Mesenchymal stem cell (in vitro differentiated cells and primary cell): Measurements from ENCODE around the gene RPS5.

Experiments used
- DNase-seq: peaks from one replicate; pipeline ENCODE4 v3.0.0-alpha.2; 2013
- H2AFZ ChIP-seq: one replicate; pipeline ENCODE4 v1.6.1; 2013; ENCODE audit warnings: low read depth, mild to moderate bottlenecking, control low read depth, inconsistent platforms, low read length, moderate library complexity
- H2AK5ac ChIP-seq: 2 replicates; pipeline ENCODE4 v1.6.1; 2013; ENCODE audit warnings: low read length, moderate library complexity, mild to moderate bottlenecking, inconsistent platforms; ENCODE audit not compliant: severe bottlenecking
- H2BK120ac ChIP-seq: one replicate; pipeline ENCODE4 v1.6.1; 2013; ENCODE audit warnings: low read depth, mild to moderate bottlenecking, inconsistent platforms, low read length, moderate library complexity
- H2BK12ac ChIP-seq, 2 experiments: one replicate each; pipeline ENCODE4 v1.6.1; 2013; ENCODE audit warnings: inconsistent platforms in 2 of 2, low read length in 2 of 2, mild to moderate bottlenecking in 2 of 2, moderate library complexity in 2 of 2, control low read depth in 1 of 2
- H2BK15ac ChIP-seq: one replicate; pipeline ENCODE4 v1.6.1; 2013; ENCODE audit warnings: mild to moderate bottlenecking, low read depth, inconsistent platforms; ENCODE audit not compliant: poor library complexity, severe bottlenecking
- H2BK5ac ChIP-seq: 2 replicates; pipeline ENCODE4 v1.6.1; 2013; ENCODE audit warnings: low read depth, mild to moderate bottlenecking, low read length, control low read depth, inconsistent platforms; ENCODE audit not compliant: poor library complexity, severe bottlenecking
- H3K14ac ChIP-seq, 2 experiments: one replicate each; pipeline ENCODE4 v1.6.1; 2013; ENCODE audit warnings: inconsistent platforms in 2 of 2, low read length in 2 of 2, control low read depth in 1 of 2, mild to moderate bottlenecking in 1 of 2, moderate library complexity in 1 of 2
- H3K18ac ChIP-seq, 2 experiments: one replicate each; pipeline ENCODE4 v1.6.1; 2013; ENCODE audit warnings: inconsistent platforms in 2 of 2, low read length in 2 of 2, control low read depth in 1 of 2, low read depth in 1 of 2, mild to moderate bottlenecking in 1 of 2
- H3K23ac ChIP-seq, 2 experiments: one replicate each; pipeline ENCODE4 v1.6.1; 2013; ENCODE audit warnings: inconsistent platforms in 2 of 2, low read length in 2 of 2, mild to moderate bottlenecking in 2 of 2, moderate library complexity in 2 of 2, control low read depth in 1 of 2
- H3K27ac ChIP-seq: 2 replicates; pipeline ENCODE4 v1.5.1; 2013; ENCODE audit warnings: mild to moderate bottlenecking, moderate library complexity, low read length, control low read depth, inconsistent platforms; ENCODE audit not compliant: poor library complexity, severe bottlenecking
- H3K27me3 ChIP-seq, 2 experiments: 2 replicates each; pipeline versions ENCODE4 v1.6.1 to v1.7.0; 2013; ENCODE audit warnings: low read length in 2 of 2, mild to moderate bottlenecking in 2 of 2, moderate library complexity in 2 of 2, control low read depth in 1 of 2, inconsistent platforms in 1 of 2; ENCODE audit not compliant: control insufficient read depth in 1 of 2, insufficient read depth in 1 of 2
- H3K36me3 ChIP-seq, 2 experiments: 2 replicates each; pipeline versions ENCODE4 v1.6.1 to v1.7.0; 2013; ENCODE audit warnings: low read length in 2 of 2, control low read depth in 1 of 2, inconsistent platforms in 1 of 2, low read depth in 1 of 2, mild to moderate bottlenecking in 1 of 2; ENCODE audit not compliant: insufficient read depth in 2 of 2, control insufficient read depth in 1 of 2
- H3K4ac ChIP-seq, 2 experiments: one replicate each; pipeline ENCODE4 v1.6.1; 2013; ENCODE audit warnings: inconsistent platforms in 2 of 2, low read length in 2 of 2, mild to moderate bottlenecking in 2 of 2, moderate library complexity in 2 of 2, control low read depth in 1 of 2, low read depth in 1 of 2
- H3K4me1 ChIP-seq: 2 replicates; pipeline ENCODE4 v1.6.1; 2013; ENCODE audit warnings: low read depth, low read length, control low read depth; ENCODE audit not compliant: control insufficient read depth, insufficient read depth
- H3K4me2 ChIP-seq: 2 replicates; pipeline ENCODE4 v1.6.1; 2013; ENCODE audit warnings: low read length, mild to moderate bottlenecking, inconsistent platforms; ENCODE audit not compliant: poor library complexity, severe bottlenecking
- H3K4me3 ChIP-seq, 2 experiments: 2 replicates each; pipeline versions ENCODE4 v1.5.1 to v1.7.0; 2013; ENCODE audit warnings: low read length in 2 of 2, mild to moderate bottlenecking in 2 of 2, control low read depth in 1 of 2, low read depth in 1 of 2; ENCODE audit not compliant: insufficient read depth in 1 of 2
- H3K79me1 ChIP-seq: replicated peaks from 2 replicates; pipeline ENCODE4 v1.6.1; 2013; ENCODE audit warnings: mild to moderate bottlenecking, control low read depth, low read length, inconsistent platforms; ENCODE audit not compliant: poor library complexity, severe bottlenecking
- H3K9ac ChIP-seq: 2 replicates; pipeline ENCODE4 v1.7.0; 2013; ENCODE audit warnings: mild to moderate bottlenecking, low read length, moderate library complexity
- H3K9me3 ChIP-seq: 2 replicates; pipeline ENCODE4 v1.7.0; 2013; ENCODE audit warnings: mild to moderate bottlenecking, low read length; ENCODE audit not compliant: control insufficient read depth
- H4K8ac ChIP-seq: one replicate; pipeline ENCODE4 v1.6.1; 2013; ENCODE audit warnings: inconsistent platforms, mild to moderate bottlenecking, low read length, moderate library complexity
- H4K91ac ChIP-seq: one replicate; pipeline ENCODE4 v1.6.1; 2013; ENCODE audit warnings: mild to moderate bottlenecking, low read length, inconsistent platforms
- WGBS: methylation state at CpG from one replicate; pipeline ENCODE4 v1.1.7; 2013; ENCODE audit warnings: mixed read lengths; 5-methylcytosine and 5-hydroxymethylcytosine counted together

The RPS5 gene

DNA sequence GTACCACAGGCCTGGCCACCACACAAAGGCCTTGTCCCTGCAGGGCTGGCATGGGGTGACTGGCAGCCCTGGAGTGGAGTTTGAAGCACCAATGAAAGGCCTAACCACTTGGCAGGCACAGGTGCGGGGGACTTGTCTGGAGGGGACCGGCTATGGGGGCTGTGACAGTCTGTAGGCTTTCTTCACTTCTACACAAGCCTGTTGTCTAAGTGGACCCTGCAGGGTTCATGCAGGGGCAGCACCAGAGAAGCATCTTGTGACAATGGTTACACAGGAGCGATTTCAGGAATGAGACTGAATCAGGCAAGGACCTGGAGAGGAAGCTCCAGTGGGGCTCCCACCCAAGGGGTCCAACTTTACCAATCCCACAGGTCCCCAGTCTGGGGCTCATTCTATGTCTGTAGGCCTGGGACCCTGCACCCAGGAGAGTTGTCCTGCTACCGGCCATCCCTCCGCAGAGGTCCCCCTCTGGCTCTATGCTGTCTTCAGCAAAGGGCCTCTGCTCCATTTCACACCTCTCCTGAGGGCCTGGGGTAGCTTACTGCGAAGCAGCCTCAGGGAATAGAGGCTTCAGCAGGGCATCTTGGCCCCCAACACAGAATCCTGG is 4.0 kb upstream of the RPS5 start:
- H3K4me3 ChIP-seq: no peak overlapping the region
- H3K4me1 ChIP-seq: peaks cover 43% of the 10 kb centered on the region
- no peak overlapping the region for H3K23ac ChIP-seq
- H2BK15ac ChIP-seq: no peak overlapping the region
- no peak overlapping the region for H3K4ac ChIP-seq
- no peak overlapping the region for H2BK12ac ChIP-seq
- H3K9ac ChIP-seq: no peak overlapping the region
- H4K91ac ChIP-seq: no peak overlapping the region
- no peak overlapping the region for H2BK5ac ChIP-seq
- no peaks in the 10 kb centered on the region for H3K9me3 ChIP-seq
- H2AFZ ChIP-seq: no peak overlapping the region
- H2AK5ac ChIP-seq: no peak overlapping the region
- H3K4me2 ChIP-seq: no peak overlapping the region
- H3K18ac ChIP-seq: no peak overlapping the region
- no peak for DNase-seq
- WGBS: 95% methylated on average over 6 of the region's 6 CpGs
- H3K79me1 ChIP-seq: peaks cover 38% of the 10 kb centered on the region
- H3K14ac ChIP-seq: no peak overlapping the region
- H3K27me3 ChIP-seq: no peaks in the 10 kb centered on the region
- H4K8ac ChIP-seq: no peak overlapping the region
- H3K27ac ChIP-seq: no peak overlapping the region
- H3K36me3 ChIP-seq: peaks cover 3 to 10% of the 10 kb centered on the region in 2 experiments
- H2BK120ac ChIP-seq: no peak overlapping the region

DNA sequence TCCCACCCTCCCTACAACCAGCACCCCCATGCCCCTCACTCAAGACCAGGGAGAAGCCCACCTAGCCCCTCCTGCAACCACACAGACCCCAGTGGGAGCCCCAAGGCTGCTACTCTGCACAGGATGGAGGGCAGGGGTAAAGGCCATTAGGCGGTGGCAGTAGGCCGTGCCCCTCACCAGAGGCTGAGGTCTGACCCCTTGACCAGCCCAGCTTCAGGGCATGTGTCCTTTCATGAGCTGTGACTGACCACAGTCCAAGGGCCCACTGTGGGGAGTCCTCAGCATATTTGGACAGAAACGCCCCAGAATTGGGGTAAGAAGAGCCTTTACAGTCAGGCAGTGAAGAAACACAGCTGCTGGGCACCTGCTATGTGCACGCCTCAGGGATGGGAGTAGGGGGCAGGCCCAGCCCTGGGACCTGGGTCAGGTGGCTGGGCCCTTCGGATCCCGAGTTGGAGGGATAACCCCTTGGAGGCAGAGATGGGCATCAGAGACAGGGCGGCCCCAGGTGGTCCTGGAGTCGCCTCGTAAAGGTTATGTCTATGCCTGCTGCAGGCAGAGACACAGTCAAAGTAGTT is 1.7 kb upstream of the RPS5 start:
- no peak overlapping the region for H2BK5ac ChIP-seq
- H3K9ac ChIP-seq: peak overlapping the region; percentile 97
- H3K79me1 ChIP-seq: peaks cover 22% of the 10 kb centered on the region
- 94% methylated on average over 9 of the region's 9 CpGs for WGBS
- peak overlapping the region in 1 of 2 experiments; percentile 35 for H3K23ac ChIP-seq
- H2BK120ac ChIP-seq: peak overlapping the region; percentile 61
- no peaks in the 10 kb centered on the region for H3K27me3 ChIP-seq
- no peak overlapping the region for H2AFZ ChIP-seq
- peak overlapping the region in 1 of 2 experiments; percentile 99 for H3K4me3 ChIP-seq
- H3K18ac ChIP-seq: peak overlapping the region; percentile 99
- peak overlapping the region; percentile 50 for H2AK5ac ChIP-seq
- peak overlapping the region; percentile 98 for H3K27ac ChIP-seq
- peaks cover 34% of the 10 kb centered on the region for H3K4me1 ChIP-seq
- H3K14ac ChIP-seq: no peak overlapping the region
- peak overlapping the region; percentile 76 for H4K91ac ChIP-seq
- peaks cover 9 to 22% of the 10 kb centered on the region in 2 experiments for H3K36me3 ChIP-seq
- H3K4me2 ChIP-seq: peak overlapping the region; percentile 75
- peak overlapping the region in 1 of 2 experiments; percentile 98 for H3K4ac ChIP-seq
- peak overlapping the region; percentile 88 for H4K8ac ChIP-seq
- peak overlapping the region; percentile 0 to 51 for H2BK12ac ChIP-seq
- no peaks in the 10 kb centered on the region for H3K9me3 ChIP-seq
- no peak overlapping the region for H2BK15ac ChIP-seq
- DNase-seq: no peak

DNA sequence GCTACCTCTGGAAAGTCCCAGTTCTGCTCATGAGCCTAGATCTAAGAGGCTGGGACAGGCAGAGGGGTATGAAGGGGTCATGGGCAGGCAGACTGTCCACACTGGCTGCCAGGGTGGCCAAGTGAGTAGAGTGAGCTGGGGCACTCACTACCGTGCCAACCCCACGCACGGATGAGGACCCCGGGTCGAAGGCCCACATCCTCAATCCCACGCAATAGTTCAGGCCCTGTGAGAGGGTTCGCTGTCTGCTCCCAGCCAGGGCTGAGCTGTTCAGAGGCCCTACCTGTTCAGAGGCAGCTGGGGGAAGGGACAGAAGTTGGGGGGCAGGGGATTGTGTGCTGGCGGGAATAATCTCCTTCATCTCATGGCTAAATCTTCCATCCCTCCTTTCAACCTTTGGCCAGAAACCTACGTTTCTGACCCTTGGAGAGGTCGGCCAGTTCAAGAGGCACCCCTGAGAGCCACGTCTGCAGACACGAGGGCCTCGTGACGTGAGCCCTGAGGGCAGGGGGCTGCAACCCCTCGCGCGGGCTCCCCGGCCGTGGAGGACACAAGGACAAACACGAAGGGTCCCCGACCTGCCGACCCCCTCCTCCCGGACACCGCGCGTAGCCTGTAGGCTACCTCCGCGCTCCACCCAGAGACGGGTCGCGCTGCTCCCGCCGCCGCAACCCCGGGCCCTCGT is 1.0 kb upstream of the RPS5 start:
- no peaks in the 10 kb centered on the region for H3K27me3 ChIP-seq
- H3K27ac ChIP-seq: peak overlapping the region; percentile 98
- peak overlapping the region; percentile 88 for H4K8ac ChIP-seq
- no peak overlapping the region for H2BK15ac ChIP-seq
- peak overlapping the region in 1 of 2 experiments; percentile 46 for H3K23ac ChIP-seq
- peak overlapping the region; percentile 69 for H2AFZ ChIP-seq
- no peaks in the 10 kb centered on the region for H3K9me3 ChIP-seq
- WGBS: 21% methylated on average over 36 of the region's 36 CpGs
- peak overlapping the region; percentile 5 to 51 for H2BK12ac ChIP-seq
- peaks cover 34% of the 10 kb centered on the region for H3K4me1 ChIP-seq
- H2AK5ac ChIP-seq: peak overlapping the region; percentile 50
- H3K4me3 ChIP-seq: peak overlapping the region; percentile 61 to 99
- H2BK5ac ChIP-seq: peak overlapping the region; percentile 87
- peak overlapping the region; percentile 76 for H4K91ac ChIP-seq
- H3K4ac ChIP-seq: peak overlapping the region; percentile 98
- no peak for DNase-seq
- H3K79me1 ChIP-seq: peaks cover 22% of the 10 kb centered on the region
- H3K36me3 ChIP-seq: peaks cover 10 to 28% of the 10 kb centered on the region in 2 experiments
- peak overlapping the region in 1 of 2 experiments; percentile 99 for H3K14ac ChIP-seq
- peak overlapping the region; percentile 75 for H3K4me2 ChIP-seq
- peak overlapping the region; percentile 29 for H2BK120ac ChIP-seq
- H3K18ac ChIP-seq: peak overlapping the region; percentile 99
- peak overlapping the region; percentile 97 for H3K9ac ChIP-seq
